ENCODE data around the gene OR52W1. TPM values are rescaled to one million over a fixed set of nuclear protein-coding genes. Genes with fewer than 3 reads are reported as not detected.

Gene OR52W1
- total and polyA plus RNA-seq, 4 donors: not detected

DNA sequence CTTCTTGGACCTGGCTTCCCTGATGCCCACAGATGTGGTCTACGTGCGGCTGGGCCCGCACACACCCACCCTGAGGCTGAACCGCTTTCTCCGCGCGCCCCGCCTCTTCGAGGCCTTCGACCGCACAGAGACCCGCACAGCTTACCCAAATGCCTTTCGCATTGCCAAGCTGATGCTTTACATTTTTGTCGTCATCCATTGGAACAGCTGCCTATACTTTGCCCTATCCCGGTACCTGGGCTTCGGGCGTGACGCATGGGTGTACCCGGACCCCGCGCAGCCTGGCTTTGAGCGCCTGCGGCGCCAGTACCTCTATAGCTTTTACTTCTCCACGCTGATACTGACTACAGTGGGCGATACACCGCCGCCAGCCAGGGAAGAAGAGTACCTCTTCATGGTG, 41.1 kb downstream of the OR52W1 start:
- WGBS: 95% methylated on average over 28 of the region's 28 CpGs
- H3K36me3 ChIP-seq (ENCODE audit: control insufficient read depth in 4 of 4, insufficient read depth in 3 of 4, low read depth in 1 of 4, low read length in 3 of 4): no peaks in the 10 kb centered on the region
- H3K9me3 ChIP-seq (ENCODE audit: control insufficient read depth in 4 of 4, low read length in 3 of 4): no peaks in the 10 kb centered on the region
- no peak overlapping the region for H3K4me3 ChIP-seq (ENCODE audit: low read depth in 1 of 3, low read length in 3 of 3)
- DNase-seq (ENCODE audit: low spot score): no peak
- H3K27me3 ChIP-seq (ENCODE audit: control insufficient read depth in 4 of 4, insufficient read depth in 4 of 4, low read length in 3 of 4): no peaks in the 10 kb centered on the region
- peaks cover 0 to 3% (median 2%) of the 10 kb centered on the region in 4 donors for H3K4me1 ChIP-seq (ENCODE audit: control insufficient read depth in 4 of 4, insufficient read depth in 4 of 4, low read length in 3 of 4)
- no peak overlapping the region for H3K27ac ChIP-seq (ENCODE audit: low read depth in 1 of 2, low read length in 2 of 2)
- TF ChIP-seq YY1 (IDR thresholded peaks at IDR 0.05) (no peak), EGR1 (IDR thresholded peaks at IDR 0.05; ENCODE audit: low read depth in 2 of 2) (no peak), SP1 (IDR thresholded peaks at IDR 0.05) (no peak), HNF4G (IDR thresholded peaks at IDR 0.05) (no peak), FOXA2 (IDR thresholded peaks at IDR 0.05) (no peak), HNF4A (conservative IDR thresholded peaks at IDR 0.05) (no peak), CTCF (IDR thresholded peaks at IDR 0.05; ENCODE audit: low read depth, low read length, missing input control) (no peak), ZBTB33 (IDR thresholded peaks at IDR 0.05) (no peak), JUND (IDR thresholded peaks at IDR 0.05) (no peak), FOXA1 (IDR thresholded peaks at IDR 0.05) (no peak), RAD21 (IDR thresholded peaks at IDR 0.05) (no peak), NR2F2 (IDR thresholded peaks at IDR 0.05) (no peak), RXRA (IDR thresholded peaks at IDR 0.05) (no peak), TAF1 (conservative IDR thresholded peaks at IDR 0.05) (no peak), GABPA (IDR thresholded peaks at IDR 0.05 in 1 of 2, conservative IDR thresholded peaks at IDR 0.05 in 1 of 2) (no peak)
- TF ChIP-seq, protein P1, sequence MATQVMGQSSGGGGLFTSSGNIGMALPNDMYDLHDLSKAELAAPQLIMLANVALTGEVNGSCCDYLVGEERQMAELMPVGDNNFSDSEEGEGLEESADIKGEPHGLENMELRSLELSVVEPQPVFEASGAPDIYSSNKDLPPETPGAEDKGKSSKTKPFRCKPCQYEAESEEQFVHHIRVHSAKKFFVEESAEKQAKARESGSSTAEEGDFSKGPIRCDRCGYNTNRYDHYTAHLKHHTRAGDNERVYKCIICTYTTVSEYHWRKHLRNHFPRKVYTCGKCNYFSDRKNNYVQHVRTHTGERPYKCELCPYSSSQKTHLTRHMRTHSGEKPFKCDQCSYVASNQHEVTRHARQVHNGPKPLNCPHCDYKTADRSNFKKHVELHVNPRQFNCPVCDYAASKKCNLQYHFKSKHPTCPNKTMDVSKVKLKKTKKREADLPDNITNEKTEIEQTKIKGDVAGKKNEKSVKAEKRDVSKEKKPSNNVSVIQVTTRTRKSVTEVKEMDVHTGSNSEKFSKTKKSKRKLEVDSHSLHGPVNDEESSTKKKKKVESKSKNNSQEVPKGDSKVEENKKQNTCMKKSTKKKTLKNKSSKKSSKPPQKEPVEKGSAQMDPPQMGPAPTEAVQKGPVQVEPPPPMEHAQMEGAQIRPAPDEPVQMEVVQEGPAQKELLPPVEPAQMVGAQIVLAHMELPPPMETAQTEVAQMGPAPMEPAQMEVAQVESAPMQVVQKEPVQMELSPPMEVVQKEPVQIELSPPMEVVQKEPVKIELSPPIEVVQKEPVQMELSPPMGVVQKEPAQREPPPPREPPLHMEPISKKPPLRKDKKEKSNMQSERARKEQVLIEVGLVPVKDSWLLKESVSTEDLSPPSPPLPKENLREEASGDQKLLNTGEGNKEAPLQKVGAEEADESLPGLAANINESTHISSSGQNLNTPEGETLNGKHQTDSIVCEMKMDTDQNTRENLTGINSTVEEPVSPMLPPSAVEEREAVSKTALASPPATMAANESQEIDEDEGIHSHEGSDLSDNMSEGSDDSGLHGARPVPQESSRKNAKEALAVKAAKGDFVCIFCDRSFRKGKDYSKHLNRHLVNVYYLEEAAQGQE (IDR thresholded peaks at IDR 0.05): no peak
- no peak overlapping the region for H3K9ac ChIP-seq (ENCODE audit: low read depth in 1 of 2, low read length in 2 of 2)

- H3K9ac ChIP-seq (ENCODE audit: low read depth in 1 of 2, low read length in 2 of 2): no peak overlapping the region
- no peak for TF ChIP-seq NR2F2 (IDR thresholded peaks at IDR 0.05)
- TF ChIP-seq TAF1 (conservative IDR thresholded peaks at IDR 0.05): no peak
- TF ChIP-seq EGR1 (IDR thresholded peaks at IDR 0.05; ENCODE audit: low read depth in 2 of 2): no peak
- no peak for TF ChIP-seq CTCF (IDR thresholded peaks at IDR 0.05; ENCODE audit: low read depth, low read length, missing input control)
- H3K4me3 ChIP-seq (ENCODE audit: low read depth in 1 of 3, low read length in 3 of 3): no peak overlapping the region
- whole genome bisulfite sequencing: 78% methylated on average over 1 of the region's 1 CpG
- H3K4me1 ChIP-seq (ENCODE audit: control insufficient read depth in 4 of 4, insufficient read depth in 4 of 4, low read length in 3 of 4): no peaks in the 10 kb centered on the region
- DNase-seq (ENCODE audit: low spot score): no peak
- no peaks in the 10 kb centered on the region for H3K9me3 ChIP-seq (ENCODE audit: control insufficient read depth in 4 of 4, low read length in 3 of 4)
- H3K36me3 ChIP-seq (ENCODE audit: control insufficient read depth in 4 of 4, insufficient read depth in 3 of 4, low read depth in 1 of 4, low read length in 3 of 4): no peaks in the 10 kb centered on the region
- H3K27ac ChIP-seq (ENCODE audit: low read depth in 1 of 2, low read length in 2 of 2): no peak overlapping the region
- no peaks in the 10 kb centered on the region for H3K27me3 ChIP-seq (ENCODE audit: control insufficient read depth in 4 of 4, insufficient read depth in 4 of 4, low read length in 3 of 4)
These were observed 41.8 kb downstream of the OR52W1 start for GRCh38 chr11:6240781-6241180.

All from liver (tissue), 9 donors.